ENCODE results near the gene KRT32.

The KRT32 gene

DNA sequence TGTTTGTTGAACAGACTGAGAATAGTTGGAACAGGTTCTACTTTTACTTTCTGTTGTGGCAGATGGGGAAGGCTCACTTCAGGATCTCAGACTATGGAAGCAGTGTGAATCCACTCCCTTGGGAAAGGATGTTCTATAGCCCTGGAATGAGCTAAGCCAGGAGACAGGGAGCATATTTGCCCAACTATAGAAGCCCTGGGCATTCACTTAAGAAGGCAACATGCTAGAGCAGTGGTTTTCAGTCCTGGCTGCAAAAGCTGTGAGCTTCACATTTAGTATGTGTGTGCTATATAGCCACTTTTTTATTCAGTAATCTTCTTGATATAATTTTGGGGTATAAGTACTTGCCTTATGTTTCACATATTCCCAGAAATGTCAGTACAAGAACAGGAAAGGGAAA, 1.2 kb upstream of the KRT32 start:
- in situ Hi-C loops (cut with HindIII; ENCODE audit: low sequenced_read_pairs) = no loop called here

DNA sequence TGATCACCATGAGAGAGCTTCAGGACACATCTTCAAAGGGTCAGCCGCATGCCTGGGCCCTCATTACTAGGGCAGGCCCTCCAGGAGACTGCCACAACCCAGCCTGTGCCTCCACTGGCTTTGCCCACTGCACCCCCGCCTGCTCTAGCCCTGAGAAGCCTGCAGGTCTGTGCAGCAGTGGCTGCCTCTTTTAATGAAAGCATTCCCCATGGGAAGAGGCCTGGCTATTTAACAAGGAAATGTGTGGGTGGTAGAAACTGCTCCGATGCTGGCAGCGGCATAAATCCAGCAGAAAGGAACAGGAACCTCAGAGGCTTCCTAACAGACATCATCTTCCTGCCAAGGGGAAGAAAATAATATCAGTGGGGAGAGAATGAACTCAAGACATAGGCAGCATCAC, 375 bp upstream of the KRT32 start:
- in situ Hi-C loops (cut with HindIII; ENCODE audit: low sequenced_read_pairs) = no loop called here

- in situ Hi-C loops (cut with HindIII; ENCODE audit: low sequenced_read_pairs) = no loop called here
Observed at GRCh38 chr17:41464682-41465081, 2.5 kb downstream of the KRT32 start.

DNA sequence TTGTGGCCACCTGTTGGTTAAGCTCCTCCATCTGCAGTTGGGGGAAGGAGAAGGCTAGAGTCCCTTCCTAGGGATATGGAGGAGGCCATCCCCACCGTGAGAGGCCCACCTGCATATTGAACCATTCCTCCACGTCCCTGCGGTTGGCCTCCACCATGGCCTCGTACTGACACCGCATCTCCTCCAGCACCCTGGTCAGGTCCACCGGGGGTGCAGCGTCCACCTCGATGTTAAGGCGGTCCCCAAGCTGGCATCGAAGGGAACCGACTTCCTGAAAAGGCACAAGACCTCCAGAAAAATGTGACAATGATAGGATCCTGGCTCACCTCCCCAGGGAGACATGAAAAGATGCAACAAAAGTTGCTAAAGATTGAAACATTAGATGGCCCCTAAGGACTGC, 3.0 kb downstream of the KRT32 start:
- in situ Hi-C loops (cut with HindIII; ENCODE audit: low sequenced_read_pairs) = no loop called here

GRCh38 chr17:41463746-41464145, 3.4 kb downstream of the KRT32 start:
- in situ Hi-C loops (cut with HindIII; ENCODE audit: low sequenced_read_pairs) = no loop called here

GRCh38 chr17:41462705-41463104, 4.5 kb downstream of the KRT32 start:
- in situ Hi-C loops (cut with HindIII; ENCODE audit: low sequenced_read_pairs) = no loop called here

- in situ Hi-C loops (cut with HindIII; ENCODE audit: low sequenced_read_pairs) = no loop called here
Observed at GRCh38 chr17:41457676-41458075, 9.5 kb downstream of the KRT32 start.

- in situ Hi-C loops (cut with HindIII; ENCODE audit: low sequenced_read_pairs) = no loop called here
Observed at GRCh38 chr17:41456204-41456603, 11.0 kb downstream of the KRT32 start.

DNA sequence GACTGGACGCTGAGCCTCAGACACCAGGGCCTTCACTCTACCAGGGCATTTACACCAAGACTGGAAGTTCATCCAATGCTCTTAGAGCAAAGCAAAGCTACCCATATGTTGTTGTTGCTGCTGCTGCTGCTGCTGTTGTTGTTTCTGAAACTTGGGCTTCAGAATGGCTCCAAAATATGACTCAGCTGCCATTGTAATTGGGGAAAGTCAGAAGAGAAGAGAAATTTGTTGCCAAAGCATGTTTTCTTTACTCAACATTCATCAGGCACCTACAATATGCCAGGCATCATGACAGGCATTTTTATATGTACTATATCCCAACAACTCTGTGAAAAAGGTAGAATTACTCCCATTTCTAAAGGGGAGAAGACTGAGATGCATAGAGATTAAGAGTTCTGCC, 11.9 kb downstream of the KRT32 start:
- in situ Hi-C loops (cut with HindIII; ENCODE audit: low sequenced_read_pairs) = no loop called here

DNA sequence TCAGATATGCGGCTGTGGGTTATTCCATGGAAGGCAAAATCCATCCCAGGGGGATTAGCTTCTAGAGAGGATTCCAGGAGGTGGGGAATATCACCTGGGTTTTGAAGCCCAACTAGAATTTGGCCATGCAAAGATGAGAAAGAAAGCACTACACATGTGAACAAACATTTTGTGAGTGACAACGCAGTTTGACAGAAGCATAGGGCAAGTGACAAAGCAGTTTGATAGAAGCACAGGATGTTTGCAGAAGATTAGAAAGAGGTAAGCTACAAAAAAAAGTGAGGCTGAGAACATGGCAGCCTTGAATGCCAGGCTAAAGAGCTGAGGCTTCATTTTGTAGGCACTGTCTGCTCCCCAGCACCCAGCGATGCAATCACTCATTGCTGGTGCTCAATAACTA, 14.1 kb downstream of the KRT32 start:
- in situ Hi-C loops (cut with HindIII; ENCODE audit: low sequenced_read_pairs) = no loop called here

- in situ Hi-C loops (cut with HindIII; ENCODE audit: low sequenced_read_pairs) = no loop called here
Observed at GRCh38 chr17:41452281-41452680, 14.9 kb downstream of the KRT32 start.

GRCh38 chr17:41451154-41451728, 15.9 kb downstream of the KRT32 start:
- in situ Hi-C loops (cut with HindIII; ENCODE audit: low sequenced_read_pairs) = no loop called here

- in situ Hi-C loops (cut with HindIII; ENCODE audit: low sequenced_read_pairs) = no loop called here
Observed at GRCh38 chr17:41449008-41449407, 18.2 kb downstream of the KRT32 start.

DNA sequence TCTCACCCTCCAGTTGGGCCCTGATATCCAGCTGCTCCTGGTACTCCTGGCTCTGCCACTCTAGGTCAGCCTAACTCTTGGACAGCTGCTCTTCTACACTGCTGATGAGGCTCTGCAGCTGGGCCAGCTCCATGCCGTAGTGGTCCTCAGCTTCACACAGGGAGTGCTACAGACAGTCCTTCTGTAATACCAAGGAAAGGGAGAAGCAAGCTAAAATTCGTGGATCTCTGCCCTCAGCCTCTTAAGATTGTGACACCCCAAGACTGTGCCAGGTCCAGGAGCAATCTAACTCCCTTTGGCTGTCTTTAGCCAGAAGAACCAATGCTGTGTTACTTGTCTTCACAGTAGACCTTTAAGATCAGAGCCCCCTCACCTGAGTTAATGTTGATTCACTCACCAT, 18.7 kb downstream of the KRT32 start:
- in situ Hi-C loops (cut with HindIII; ENCODE audit: low sequenced_read_pairs) = no loop called here

DNA sequence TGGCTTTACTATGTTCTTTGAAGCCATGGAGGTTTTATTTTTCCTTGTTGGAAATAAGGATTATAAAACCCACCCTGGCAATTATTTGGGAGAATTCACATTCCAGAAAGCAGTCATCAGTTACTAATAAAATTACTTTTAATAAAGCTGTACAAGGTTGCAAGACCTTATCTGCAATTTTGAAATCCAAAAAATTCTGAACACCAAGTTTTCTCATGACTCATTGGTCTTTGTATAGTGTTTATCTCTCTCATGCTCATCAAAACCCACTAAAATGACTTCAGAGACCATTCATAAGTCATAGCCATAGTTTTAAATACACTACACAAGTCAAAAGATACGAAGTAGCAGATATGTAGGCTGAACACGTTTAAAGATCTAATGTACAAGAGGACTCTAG, 20.4 kb downstream of the KRT32 start:
- in situ Hi-C loops (cut with HindIII; ENCODE audit: low sequenced_read_pairs) = no loop called here

DNA sequence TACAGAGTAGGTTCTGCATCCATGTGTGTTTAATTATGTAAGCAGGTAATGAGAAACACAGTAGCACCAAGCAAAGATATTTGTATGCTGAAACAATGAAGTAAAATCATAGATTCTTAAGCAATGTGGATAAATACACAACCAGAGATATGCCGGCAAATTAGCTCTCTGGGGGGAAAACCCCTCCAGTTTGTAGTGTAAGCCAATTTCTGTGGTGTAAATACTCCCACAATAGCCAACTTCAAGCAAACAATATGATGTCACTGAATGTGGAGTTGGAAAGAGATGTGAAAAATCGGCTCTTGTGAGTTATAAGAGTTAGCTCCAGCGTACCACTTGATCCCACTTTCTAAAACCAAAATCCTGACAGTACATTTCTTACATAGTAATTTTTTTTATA, 22.5 kb downstream of the KRT32 start:
- in situ Hi-C loops (cut with HindIII; ENCODE audit: low sequenced_read_pairs) = loop anchor here (5.0 kb wide), 1 partner anchor 42 kb away; no protein-coding TSS in a partner anchor

- in situ Hi-C loops (cut with HindIII; ENCODE audit: low sequenced_read_pairs) = loop anchor here (5.0 kb wide), 1 partner anchor 42 kb away; no protein-coding TSS in a partner anchor
Observed at GRCh38 chr17:41444186-41444585, 23.0 kb downstream of the KRT32 start.

DNA sequence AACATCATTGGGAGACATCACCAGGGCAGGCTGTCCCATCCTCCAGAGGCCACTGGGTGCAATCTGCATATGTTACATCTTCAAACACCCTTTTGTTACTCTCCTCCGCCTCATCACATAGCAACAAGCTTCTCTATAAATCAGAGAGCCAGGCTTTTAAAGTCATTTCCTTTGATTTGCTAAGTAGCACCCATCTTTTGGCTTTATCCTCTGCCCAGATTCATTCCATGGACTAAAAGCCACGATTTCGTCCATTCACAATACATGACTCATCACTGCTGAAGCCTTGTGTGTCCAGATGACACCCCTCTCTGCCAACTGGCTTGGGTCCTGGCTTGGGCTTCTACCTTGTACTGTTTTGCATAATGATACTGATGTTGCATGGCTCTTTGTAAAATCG, 24.4 kb downstream of the KRT32 start:
- in situ Hi-C loops (cut with HindIII; ENCODE audit: low sequenced_read_pairs) = loop anchor here (5.0 kb wide), 1 partner anchor 40 kb away; no protein-coding TSS in a partner anchor

DNA sequence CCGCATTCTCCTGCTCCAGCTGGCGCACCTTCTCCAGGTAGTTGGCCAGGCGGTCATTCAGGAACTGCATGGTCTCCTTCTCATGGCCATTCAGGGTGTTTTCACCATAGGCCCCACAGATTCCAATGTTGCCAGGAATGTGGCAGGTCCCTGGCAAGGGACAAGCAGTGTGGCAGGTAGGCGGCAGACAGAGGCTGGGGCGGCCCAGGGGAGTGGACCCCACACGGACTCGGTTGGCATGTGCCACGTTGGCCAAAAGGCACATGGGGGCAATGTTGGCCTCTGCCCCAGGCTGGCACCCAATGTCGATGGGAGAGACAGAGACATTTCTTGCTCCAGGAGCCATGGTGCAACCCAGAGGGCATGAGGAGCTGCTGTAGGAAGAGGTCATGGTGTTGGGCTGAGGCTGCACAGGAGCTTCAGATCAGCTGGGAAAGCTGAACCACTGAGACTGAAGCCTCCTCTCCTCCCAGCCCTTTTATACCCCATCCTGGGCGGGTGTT, 26.6 kb downstream of the KRT32 start, which contains the start of gene KRT38:
KRT38 (minus strand) TSS at position 453 of the 503 bp plus-strand sequence; CDS start at position 391, 62 bp downstream.
- in situ Hi-C loops (cut with HindIII; ENCODE audit: low sequenced_read_pairs) = loop anchor here (5.0 kb wide), 1 partner anchor 38 kb away; no protein-coding TSS in a partner anchor

DNA sequence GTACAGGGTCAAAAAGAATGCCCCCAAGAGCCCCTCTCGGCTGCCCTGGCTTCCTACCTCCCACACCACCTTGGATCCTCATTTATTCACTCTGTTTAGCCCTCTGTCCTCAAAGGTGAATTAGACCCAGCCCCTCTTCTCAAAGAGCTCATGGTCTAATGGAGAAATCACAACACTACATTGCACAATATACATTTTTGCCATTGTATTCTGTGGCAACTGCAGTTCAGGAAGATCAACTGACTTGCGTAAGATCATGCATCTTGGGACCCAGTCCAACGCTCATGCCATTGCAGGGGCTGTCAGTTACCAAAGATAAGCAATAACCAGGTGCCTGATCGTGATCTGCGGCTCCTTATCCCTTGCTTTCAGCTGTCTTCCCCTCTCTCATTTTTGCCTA, 27.8 kb downstream of the KRT32 start:
- in situ Hi-C loops (cut with HindIII; ENCODE audit: low sequenced_read_pairs) = no loop called here

DNA sequence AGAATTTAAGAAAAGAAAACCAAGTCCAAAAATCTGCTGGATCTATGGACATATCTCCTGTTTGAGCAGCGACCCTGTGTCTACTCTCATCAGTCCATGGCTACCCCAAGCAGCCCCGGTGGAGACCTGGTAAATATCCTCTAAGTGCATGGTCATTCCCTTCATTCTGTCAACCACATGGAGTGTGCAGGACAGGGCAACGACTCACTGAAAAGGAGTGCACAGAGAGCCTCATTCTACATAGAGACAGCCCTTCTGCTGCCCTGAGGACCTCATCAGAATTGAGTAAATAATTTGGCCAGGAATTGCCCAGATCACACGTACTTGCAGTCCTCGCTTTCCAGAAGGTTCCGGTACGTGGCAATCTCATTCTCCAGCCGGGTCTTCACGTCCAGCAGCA, 29.4 kb downstream of the KRT32 start:
- in situ Hi-C loops (cut with HindIII; ENCODE audit: low sequenced_read_pairs) = no loop called here

- in situ Hi-C loops (cut with HindIII; ENCODE audit: low sequenced_read_pairs) = no loop called here
Observed at GRCh38 chr17:41437254-41437653, 29.9 kb downstream of the KRT32 start.

DNA sequence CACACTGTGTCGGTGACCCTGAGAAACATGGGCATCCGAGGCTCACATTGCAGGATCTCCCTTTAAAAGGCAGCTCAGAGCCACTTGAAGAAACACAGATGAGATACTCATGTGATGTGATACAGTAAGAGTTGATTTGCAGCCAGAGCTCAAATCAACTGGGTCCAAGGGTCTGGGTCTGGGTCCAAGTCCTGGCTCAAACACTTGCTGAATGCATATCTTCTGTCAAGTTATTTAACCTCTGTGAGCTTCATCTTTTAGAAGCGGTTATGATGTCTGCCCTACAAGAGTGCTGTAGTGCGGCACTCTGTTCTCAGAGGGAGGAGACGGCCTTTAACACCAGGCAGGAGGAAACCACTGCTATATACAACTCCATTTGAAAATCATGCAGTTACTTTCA, 32.8 kb downstream of the KRT32 start:
- in situ Hi-C loops (cut with HindIII; ENCODE audit: low sequenced_read_pairs) = no loop called here
